ENCODE measurements around the gene GLT8D1. TPM values are rescaled to one million over a fixed set of nuclear protein-coding genes. Genes with fewer than 3 reads are reported as not detected.

GLT8D1 gene
- total and polyA plus RNA-seq, 2 of the 13 experiments (the other 11 are each of a cell fraction or from before 2014, with no cell fraction given): 110 to 121 TPM

- TF ChIP-seq MLX (CRISPR knock-in tag; IDR thresholded peaks at IDR 0.05) (peak; percentile 68; the same call in 1 of the 2 replicates), TRAFD1 (CRISPR knock-in tag; IDR thresholded peaks at IDR 0.05; ENCODE audit: borderline replicate concordance) (no peak), ZNF12 (CRISPR knock-in tag; IDR thresholded peaks at IDR 0.05) (no peak), ZNF720 (CRISPR knock-in tag; IDR thresholded peaks at IDR 0.05) (0 out of 2 replicates have a peak, but pooled peaks have one; percentile 34), ZNF235 (CRISPR knock-in tag; IDR thresholded peaks at IDR 0.05; ENCODE audit: borderline replicate concordance) (peak; percentile 90; the same call in 1 of the 2 replicates), RBM39 (IDR thresholded peaks at IDR 0.05; ENCODE audit: low read depth, low read length, poor library complexity, severe bottlenecking) (no peak), NFIB (CRISPR knock-in tag; IDR thresholded peaks at IDR 0.05; ENCODE audit: borderline replicate concordance) (no peak), ZNF547 (CRISPR knock-in tag; IDR thresholded peaks at IDR 0.05) (peak; percentile 72; the same call in 1 of the 2 replicates), ZNF121 (CRISPR knock-in tag; IDR thresholded peaks at IDR 0.05) (peak; percentile 25; the same call in 1 of the 2 replicates), HNRNPUL1 (IDR thresholded peaks at IDR 0.05; ENCODE audit: low read depth, low read length) (0 out of 2 replicates have a peak, but pooled peaks have one; percentile 29), ZUFSP (CRISPR knock-in tag; IDR thresholded peaks at IDR 0.05; ENCODE audit: borderline replicate concordance) (no peak), ZNF776 (CRISPR knock-in tag; IDR thresholded peaks at IDR 0.05) (peak; percentile 90), ZNF562 (CRISPR knock-in tag; IDR thresholded peaks at IDR 0.05; ENCODE audit: borderline replicate concordance) (no peak), ZNF569 (CRISPR knock-in tag; IDR thresholded peaks at IDR 0.05; ENCODE audit: borderline replicate concordance) (no peak), TBX3 (IDR thresholded peaks at IDR 0.05; ENCODE audit: borderline replicate concordance) (0 out of 2 replicates have a peak, but pooled peaks have one; percentile 26), ZEB1 (IDR thresholded peaks at IDR 0.05; ENCODE audit: insufficient replicate concordance, low read depth) (no peak), YEATS4 (CRISPR knock-in tag; IDR thresholded peaks at IDR 0.05; ENCODE audit: borderline replicate concordance) (peak; percentile 100), SMAD9 (CRISPR knock-in tag; IDR thresholded peaks at IDR 0.05) (no peak)
- TF ChIP-seq, protein P1, sequence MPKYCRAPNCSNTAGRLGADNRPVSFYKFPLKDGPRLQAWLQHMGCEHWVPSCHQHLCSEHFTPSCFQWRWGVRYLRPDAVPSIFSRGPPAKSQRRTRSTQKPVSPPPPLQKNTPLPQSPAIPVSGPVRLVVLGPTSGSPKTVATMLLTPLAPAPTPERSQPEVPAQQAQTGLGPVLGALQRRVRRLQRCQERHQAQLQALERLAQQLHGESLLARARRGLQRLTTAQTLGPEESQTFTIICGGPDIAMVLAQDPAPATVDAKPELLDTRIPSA (CRISPR knock-in tag; IDR thresholded peaks at IDR 0.05; ENCODE audit: borderline replicate concordance): no peak
- TF ChIP-seq, protein P2, sequence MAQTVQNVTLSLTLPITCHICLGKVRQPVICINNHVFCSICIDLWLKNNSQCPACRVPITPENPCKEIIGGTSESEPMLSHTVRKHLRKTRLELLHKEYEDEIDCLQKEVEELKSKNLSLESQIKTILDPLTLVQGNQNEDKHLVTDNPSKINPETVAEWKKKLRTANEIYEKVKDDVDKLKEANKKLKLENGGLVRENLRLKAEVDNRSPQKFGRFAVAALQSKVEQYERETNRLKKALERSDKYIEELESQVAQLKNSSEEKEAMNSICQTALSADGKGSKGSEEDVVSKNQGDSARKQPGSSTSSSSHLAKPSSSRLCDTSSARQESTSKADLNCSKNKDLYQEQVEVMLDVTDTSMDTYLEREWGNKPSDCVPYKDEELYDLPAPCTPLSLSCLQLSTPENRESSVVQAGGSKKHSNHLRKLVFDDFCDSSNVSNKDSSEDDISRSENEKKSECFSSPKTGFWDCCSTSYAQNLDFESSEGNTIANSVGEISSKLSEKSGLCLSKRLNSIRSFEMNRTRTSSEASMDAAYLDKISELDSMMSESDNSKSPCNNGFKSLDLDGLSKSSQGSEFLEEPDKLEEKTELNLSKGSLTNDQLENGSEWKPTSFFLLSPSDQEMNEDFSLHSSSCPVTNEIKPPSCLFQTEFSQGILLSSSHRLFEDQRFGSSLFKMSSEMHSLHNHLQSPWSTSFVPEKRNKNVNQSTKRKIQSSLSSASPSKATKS (CRISPR knock-in tag; IDR thresholded peaks at IDR 0.05): no peak
These were observed 19.6 kb downstream of the GLT8D1 start, which contains the start of the genes GNL3 and PBRM1 (continued) for GRCh38 chr3:52685709-52686691.

Data from HepG2 (cell line).